ENCODE results near the gene ATM. TPM values are rescaled to one million over a fixed set of nuclear protein-coding genes. Genes with fewer than 3 reads are reported as not detected.
A peak's percentile ranks its signal among the peaks of the same experiment; 100 is the strongest.

Gene ATM
- total RNA-seq, 2 experiments from 2014 or later, result 75.8 to 77.5 TPM

- POLR2A ChIA-PET, result interaction anchor here (0.7 to 4.4 kb wide), 16 partner anchors 8 to 508 kb away, joined by 3 to 121 read pairs (median 6); no protein-coding TSS in a partner anchor
- DNase-seq, result no peak
- H3K4me3 Mint-ChIP-seq, result no peak overlapping the region
- peaks cover 41% of the 10 kb centered on the region for H3K36me3 Mint-ChIP-seq (ENCODE audit: low read depth)
- no peaks in the 10 kb centered on the region for H3K27me3 Mint-ChIP-seq
- no peak for TF ChIP-seq CTCF (IDR thresholded peaks at IDR 0.05)
- no peaks in the 10 kb centered on the region for H3K9me3 Mint-ChIP-seq
- peaks cover 37% of the 10 kb centered on the region for H3K4me1 Mint-ChIP-seq (ENCODE audit: low read depth)
- intact Hi-C loops (cut with micrococcal nuclease), result loop anchor here (1.0 to 10.0 kb wide), 3 partner anchors 78 to 400 kb away; partner anchors contain the start of gene POGLUT3
- CTCF ChIA-PET, result interaction anchor here (1.0 to 7.8 kb wide), 2 partner anchors 14 to 20 kb away, joined by 3 to 79 read pairs; no protein-coding TSS in a partner anchor
- no peak for ATAC-seq
- no peak overlapping the region for H3K27ac Mint-ChIP-seq
Measured at GRCh38 chr11:108224366-108224765, 1.5 kb downstream of the ATM start.

- H3K36me3 Mint-ChIP-seq (ENCODE audit: low read depth), result peaks cover 43% of the 10 kb centered on the region
- no peak overlapping the region for H3K27ac Mint-ChIP-seq
- intact Hi-C loops (cut with micrococcal nuclease), result loop anchor here (1.0 to 10.0 kb wide), 3 partner anchors 77 to 400 kb away; partner anchors contain the start of gene POGLUT3
- no peak for ATAC-seq
- peaks cover 38% of the 10 kb centered on the region for H3K4me1 Mint-ChIP-seq (ENCODE audit: low read depth)
- H3K9me3 Mint-ChIP-seq, result no peaks in the 10 kb centered on the region
- DNase-seq, result peak; percentile 62
- TF ChIP-seq CTCF (IDR thresholded peaks at IDR 0.05), result no peak
- H3K4me3 Mint-ChIP-seq, result no peak overlapping the region
- ChIA-PET CTCF (interaction anchor here (7.8 kb wide), 1 partner anchor 14 kb away, joined by 79 read pairs; no protein-coding TSS in a partner anchor), POLR2A (interaction anchor here (0.6 to 3.4 kb wide), 9 partner anchors 12 to 478 kb away, joined by 3 to 35 read pairs (median 5); partner anchors contain the start of gene ACAT1)
- no peaks in the 10 kb centered on the region for H3K27me3 Mint-ChIP-seq
Measured at GRCh38 chr11:108224911-108225786, 2.3 kb downstream of the ATM start.

GRCh38 chr11:108226036-108226435 is 3.2 kb downstream of the ATM start:
- Mint-ChIP-seq H3K4me3 (no peak overlapping the region), H3K27me3 (no peaks in the 10 kb centered on the region), H3K27ac (no peak overlapping the region), H3K9me3 (no peaks in the 10 kb centered on the region), H3K36me3 (ENCODE audit: low read depth) (peaks cover 41% of the 10 kb centered on the region), H3K4me1 (ENCODE audit: low read depth) (peaks cover 37% of the 10 kb centered on the region)
- intact Hi-C loops (cut with micrococcal nuclease), result loop anchor here (10.0 kb wide), 2 partner anchors 269 to 399 kb away; partner anchors contain the start of gene POGLUT3
- DNase-seq, result no peak
- no peak for ATAC-seq
- ChIA-PET POLR2A (interaction anchor here (0.9 to 2.8 kb wide), 4 partner anchors 11 to 24 kb away, joined by 3 to 35 read pairs (median 10); no protein-coding TSS in a partner anchor), CTCF (interaction anchor here (0.7 to 7.8 kb wide), 3 partner anchors 13 to 97 kb away, joined by 3 to 79 read pairs (median 3); no protein-coding TSS in a partner anchor)
- TF ChIP-seq CTCF (IDR thresholded peaks at IDR 0.05), result no peak

- Mint-ChIP-seq H3K27ac (peak overlapping the region; percentile 90), H3K4me3 (peak overlapping the region; percentile 53), H3K9me3 (no peaks in the 10 kb centered on the region), H3K4me1 (ENCODE audit: low read depth) (peaks cover 52% of the 10 kb centered on the region), H3K36me3 (ENCODE audit: low read depth) (peaks cover 49% of the 10 kb centered on the region), H3K27me3 (no peaks in the 10 kb centered on the region)
- intact Hi-C loops (cut with micrococcal nuclease), result loop anchor here (10.0 kb wide), 2 partner anchors 267 to 397 kb away; partner anchors contain the start of gene POGLUT3
- ChIA-PET POLR2A (interaction anchor here (1.3 kb wide), 1 partner anchor 9 kb away, joined by 7 read pairs; no protein-coding TSS in a partner anchor), CTCF (interaction anchor here (7.8 kb wide), 1 partner anchor 10 kb away, joined by 79 read pairs; no protein-coding TSS in a partner anchor)
- ATAC-seq (no peak), DNase-seq (no peak)
- no peak for TF ChIP-seq CTCF (IDR thresholded peaks at IDR 0.05)
Measured at GRCh38 chr11:108228251-108228650, 5.4 kb downstream of the ATM start.

Measured in activated CD8-positive, alpha-beta T cell treated with anti-CD3 and anti-CD28 coated beads for 36 hours (primary cell).